ENCODE results near the gene KAT8.
"Not testable (repeated sequence)": the region's sequence is repeated elsewhere in the genome, so short reads cannot be mapped to it uniquely, and the experiment has no call there.

The KAT8 gene

GRCh38 chr16:31148281-31148728, 30.8 kb downstream of the KAT8 start:
- DNase-seq (ENCODE audit: low read depth in 2 of 2) = no peak

GRCh38 chr16:31148896-31149295, 31.4 kb downstream of the KAT8 start:
- no peak for DNase-seq (ENCODE audit: low read depth in 2 of 2)

GRCh38 chr16:31149332-31149731, 31.9 kb downstream of the KAT8 start:
- DNase-seq (ENCODE audit: low read depth in 2 of 2) = no peak

- no peak for DNase-seq (ENCODE audit: low read depth in 2 of 2)
Observed at GRCh38 chr16:31149894-31150890, 32.7 kb downstream of the KAT8 start, which contains the start of gene PRSS36. Gene PRSS36 (minus strand): TSS chr16:31150066. CDS start chr16:31150035, 31 bp downstream.

- not testable (repeated sequence) for DNase-seq (ENCODE audit: low read depth in 2 of 2)
Observed at GRCh38 chr16:31150976-31151375, 33.5 kb downstream of the KAT8 start.

- DNase-seq (ENCODE audit: low read depth in 2 of 2) = no peak
Observed at GRCh38 chr16:31157136-31157535, 39.7 kb downstream of the KAT8 start.

- no peak for DNase-seq (ENCODE audit: low read depth in 2 of 2)
Observed at GRCh38 chr16:31167315-31167714, 49.9 kb downstream of the KAT8 start.

GRCh38 chr16:31168848-31169247, 51.4 kb downstream of the KAT8 start:
- DNase-seq (ENCODE audit: low read depth in 2 of 2) = no peak

- DNase-seq (ENCODE audit: low read depth in 2 of 2) = not testable (repeated sequence)
Observed at GRCh38 chr16:31170048-31170447, 52.6 kb downstream of the KAT8 start.

- DNase-seq (ENCODE audit: low read depth in 2 of 2) = no peak
Observed at GRCh38 chr16:31177136-31177535, 59.7 kb downstream of the KAT8 start.

- DNase-seq (ENCODE audit: low read depth in 2 of 2) = no peak
Observed at GRCh38 chr16:31179219-31179746, 61.8 kb downstream of the KAT8 start.

- peak; percentile 71 to 75 for DNase-seq (ENCODE audit: low read depth in 2 of 2)
Observed at GRCh38 chr16:31179747-31180459, 62.4 kb downstream of the KAT8 start, which contains the start of gene FUS. Gene FUS (plus strand): TSS chr16:31180139. CDS start chr16:31180215, 76 bp downstream.
